ENCODE data around the gene HPSE2.

DNA sequence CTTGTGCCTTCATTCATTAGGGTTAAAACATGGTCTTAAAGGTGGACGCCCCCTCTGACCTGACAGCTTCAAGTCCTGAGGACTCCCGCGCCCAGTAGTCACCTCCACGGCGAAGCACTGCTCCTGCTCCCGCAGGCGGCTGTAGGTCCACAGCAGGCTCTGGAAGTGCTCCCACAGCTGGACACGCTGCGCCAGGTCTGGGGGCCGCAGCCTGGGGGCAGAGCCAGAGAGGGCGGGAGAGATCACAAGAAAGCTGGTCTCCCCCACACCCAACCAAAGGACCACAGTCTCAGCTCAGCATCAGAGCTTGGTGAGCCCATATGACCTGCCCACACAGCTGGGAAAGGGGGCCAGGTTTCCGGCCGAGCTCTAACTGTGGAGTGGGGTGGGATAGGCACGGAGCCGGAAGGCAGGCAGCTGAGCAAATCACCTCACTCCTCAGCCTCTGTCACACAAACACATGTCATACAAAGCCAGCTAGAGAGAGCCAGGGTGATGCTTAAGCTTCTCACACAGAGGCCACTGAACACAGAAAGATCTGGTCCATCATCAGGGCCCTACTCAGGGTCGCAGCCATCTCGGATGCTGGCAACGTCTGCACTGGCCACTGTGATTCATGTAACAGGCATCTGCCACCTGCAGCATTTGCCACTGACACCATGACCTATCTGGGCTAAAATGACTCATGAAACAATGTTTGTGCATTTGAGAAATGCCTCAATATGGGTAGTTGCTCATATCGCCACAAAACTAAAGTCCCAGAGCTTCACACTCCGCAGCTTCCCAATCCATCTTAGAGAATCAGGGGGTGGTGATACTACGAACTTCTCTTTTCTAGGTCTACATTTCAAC, 801.5 kb downstream of the HPSE2 start:
- TF ChIP-seq, protein P1, sequence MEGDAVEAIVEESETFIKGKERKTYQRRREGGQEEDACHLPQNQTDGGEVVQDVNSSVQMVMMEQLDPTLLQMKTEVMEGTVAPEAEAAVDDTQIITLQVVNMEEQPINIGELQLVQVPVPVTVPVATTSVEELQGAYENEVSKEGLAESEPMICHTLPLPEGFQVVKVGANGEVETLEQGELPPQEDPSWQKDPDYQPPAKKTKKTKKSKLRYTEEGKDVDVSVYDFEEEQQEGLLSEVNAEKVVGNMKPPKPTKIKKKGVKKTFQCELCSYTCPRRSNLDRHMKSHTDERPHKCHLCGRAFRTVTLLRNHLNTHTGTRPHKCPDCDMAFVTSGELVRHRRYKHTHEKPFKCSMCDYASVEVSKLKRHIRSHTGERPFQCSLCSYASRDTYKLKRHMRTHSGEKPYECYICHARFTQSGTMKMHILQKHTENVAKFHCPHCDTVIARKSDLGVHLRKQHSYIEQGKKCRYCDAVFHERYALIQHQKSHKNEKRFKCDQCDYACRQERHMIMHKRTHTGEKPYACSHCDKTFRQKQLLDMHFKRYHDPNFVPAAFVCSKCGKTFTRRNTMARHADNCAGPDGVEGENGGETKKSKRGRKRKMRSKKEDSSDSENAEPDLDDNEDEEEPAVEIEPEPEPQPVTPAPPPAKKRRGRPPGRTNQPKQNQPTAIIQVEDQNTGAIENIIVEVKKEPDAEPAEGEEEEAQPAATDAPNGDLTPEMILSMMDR (IDR thresholded peaks at IDR 0.05; ENCODE audit: low read depth, low read length) = no peak
- no peak for TF ChIP-seq EZH2phosphoT487 (IDR thresholded peaks at IDR 0.05; ENCODE audit: low read depth)
